Prostate gland (tissue), 2 donors: ENCODE data around the gene COL6A1. TPM values are rescaled to one million over a fixed set of nuclear protein-coding genes. Genes with fewer than 3 reads are reported as not detected.

Source experiments
- DNase-seq: peaks from one replicate; pipeline ENCODE4 v3.0.0-alpha.2; 2019; ENCODE audit warnings: low spot score
- H3K27ac ChIP-seq, 2 donors: fragments of 200-600 bp; sonication (generic); 2 replicates each; pipeline ENCODE4 v1.5.1; 2017 to 2019
- H3K27me3 ChIP-seq: fragments of 200-600 bp; sonication (generic); replicated peaks from 2 replicates; pipeline ENCODE4 v1.5.1; 2019; ENCODE audit not compliant: insufficient read depth
- H3K36me3 ChIP-seq, 2 donors: fragments of 200-600 bp; sonication (generic); 1 replicate in 1 of 2; 2 replicates in 1 of 2; pipeline versions ENCODE4 v1.5.1 to v1.8.1; 2017 to 2019
- H3K4me1 ChIP-seq: fragments of 200-600 bp; sonication (generic); replicated peaks from 2 replicates; pipeline ENCODE4 v1.5.1; 2019
- H3K4me3 ChIP-seq, 2 donors: fragments of 200-600 bp; sonication (generic); 2 replicates each; pipeline ENCODE4 v1.5.1; 2017 to 2019
- H3K9me3 ChIP-seq: fragments of 200-600 bp; sonication (generic); 2 replicates; pipeline ENCODE4 v1.5.1; 2017
- CTCF ChIP-seq, 4 experiments: fragments of 200-600 bp in 2 of 4; fragments of 450-650 bp in 2 of 4; sonication (generic) in 2 of 4; IDR thresholded peaks; 1 replicate in 3 of 4; 2 replicates in 1 of 4; pipeline ENCODE4 v1.5.1; 2016 to 2019; ENCODE audit warnings: antibody characterized with exemption in 4 of 4, mild to moderate bottlenecking in 2 of 4, moderate library complexity in 2 of 4
- POLR2A ChIP-seq: fragments of 450-650 bp; IDR thresholded peaks from one replicate; pipeline ENCODE4 v1.6.1; 2016; ENCODE audit warnings: antibody characterized with exemption, mild to moderate bottlenecking
- POLR2AphosphoS5 ChIP-seq: sonication (generic); formaldehyde crosslinking; IDR thresholded peaks from one replicate; pipeline ENCODE4 v1.6.1; 2017; ENCODE audit warnings: antibody characterized with exemption
- WGBS: methylation state at CpG from one replicate; pipeline ENCODE4 v1.1.5; 2018; 5-methylcytosine and 5-hydroxymethylcytosine counted together
- intact Hi-C: fragments of 100-400 bp; cut with DNase I; formaldehyde crosslinking; loops from one replicate; pipeline ENCODE4 v1.14.2; 2022
- total RNA-seq, 2 donors: library from RNA; depleted of rRNA; stranded (reverse); fragments of >200 nt; gene quantifications; one replicate each; pipeline ENCODE4 v1.1.0, GENCODE V29; 2016

Gene COL6A1
- total RNA-seq, 2 donors from 2014 or later = 163 to 265 TPM

GRCh38 chr21:46000182-46000730, 18.7 kb downstream of the COL6A1 start:
- Histone ChIP-seq H3K4me1 (no peaks in the 10 kb centered on the region), H3K9me3 (no peaks in the 10 kb centered on the region), H3K27ac (no peak overlapping the region), H3K27me3 (no peaks in the 10 kb centered on the region), H3K36me3 (no peaks in the 10 kb centered on the region), H3K4me3 (no peak overlapping the region)
- 87% methylated on average over 17 of the region's 27 CpGs for WGBS
- intact Hi-C loops = no loop called here
- no peak for DNase-seq
- TF ChIP-seq CTCF (IDR thresholded peaks at IDR 0.05) (no peak), POLR2A (no peak), POLR2AphosphoS5 (no peak)

- H3K27me3 ChIP-seq = no peaks in the 10 kb centered on the region
- H3K9me3 ChIP-seq = no peaks in the 10 kb centered on the region
- DNase-seq = peak; percentile 2
- WGBS = 73% methylated on average over 38 of the region's 44 CpGs
- no peaks in the 10 kb centered on the region for H3K4me1 ChIP-seq
- no peak overlapping the region for H3K27ac ChIP-seq
- TF ChIP-seq CTCF (IDR thresholded peaks at IDR 0.05) (no peak), POLR2A (no peak), POLR2AphosphoS5 (no peak)
- H3K4me3 ChIP-seq = no peak overlapping the region
- intact Hi-C loops = no loop called here
- no peaks in the 10 kb centered on the region for H3K36me3 ChIP-seq
Measured at GRCh38 chr21:46000731-46001641, 19.4 kb downstream of the COL6A1 start.

- H3K9me3 ChIP-seq = no peaks in the 10 kb centered on the region
- intact Hi-C loops = no loop called here
- no peaks in the 10 kb centered on the region for H3K36me3 ChIP-seq
- 85% methylated on average over 46 of the region's 51 CpGs for WGBS
- TF ChIP-seq POLR2A (no peak), CTCF (IDR thresholded peaks at IDR 0.05) (no peak), POLR2AphosphoS5 (no peak)
- no peak overlapping the region for H3K27ac ChIP-seq
- DNase-seq = peak; percentile 3
- no peaks in the 10 kb centered on the region for H3K27me3 ChIP-seq
- H3K4me1 ChIP-seq = no peaks in the 10 kb centered on the region
- no peak overlapping the region for H3K4me3 ChIP-seq
Measured at GRCh38 chr21:46001821-46002681, 20.5 kb downstream of the COL6A1 start.

- WGBS = 85% methylated on average over 31 of the region's 54 CpGs
- intact Hi-C loops = no loop called here
- no peaks in the 10 kb centered on the region for H3K9me3 ChIP-seq
- H3K27me3 ChIP-seq = no peaks in the 10 kb centered on the region
- no peak overlapping the region for H3K4me3 ChIP-seq
- peak; percentile 3 for DNase-seq
- H3K36me3 ChIP-seq = no peaks in the 10 kb centered on the region
- H3K4me1 ChIP-seq = no peaks in the 10 kb centered on the region
- TF ChIP-seq POLR2A (no peak), CTCF (IDR thresholded peaks at IDR 0.05) (no peak), POLR2AphosphoS5 (no peak)
- H3K27ac ChIP-seq = no peak overlapping the region
Measured at GRCh38 chr21:46002841-46003574, 21.4 kb downstream of the COL6A1 start.
